Osteocyte (in vitro differentiated cells): ENCODE results near the gene ZSWIM3. TPM values are rescaled to one million over a fixed set of nuclear protein-coding genes. Genes with fewer than 3 reads are reported as not detected.

Experiments
- DNase-seq: peaks from one replicate; pipeline ENCODE4 v3.0.0; 2021; ENCODE audit warnings: mixed read lengths; ENCODE audit not compliant: unreplicated experiment; ENCODE audit errors: extremely low spot score
- H3K27ac Mint-ChIP-seq: one replicate; pipeline ENCODE4 v1.8.0; 2021; ENCODE audit warnings: mild to moderate bottlenecking, mixed read lengths; ENCODE audit not compliant: unreplicated experiment
- H3K27me3 Mint-ChIP-seq: one replicate; pipeline ENCODE4 v1.8.0; 2021; ENCODE audit warnings: mixed read lengths; ENCODE audit not compliant: unreplicated experiment
- H3K36me3 Mint-ChIP-seq: one replicate; pipeline ENCODE4 v1.8.0; 2021; ENCODE audit warnings: mixed read lengths; ENCODE audit not compliant: unreplicated experiment
- H3K4me1 Mint-ChIP-seq: one replicate; pipeline ENCODE4 v1.8.0; 2021; ENCODE audit warnings: mixed read lengths; ENCODE audit not compliant: unreplicated experiment
- H3K4me3 Mint-ChIP-seq: one replicate; pipeline ENCODE4 v1.8.0; 2021; ENCODE audit warnings: mild to moderate bottlenecking, moderate library complexity, mixed read lengths; ENCODE audit not compliant: unreplicated experiment
- H3K9me3 Mint-ChIP-seq: one replicate; pipeline ENCODE4 v1.8.0; 2021; ENCODE audit warnings: mixed read lengths; ENCODE audit not compliant: unreplicated experiment
- total RNA-seq: library from RNA; stranded (reverse); gene quantifications from 2 replicates; pipeline ENCODE4 v1.2.1, GENCODE V29; 2021
- TF ChIP-seq, protein P1 (sequence below): fragments of 200-600 bp; sonication (generic); IDR thresholded peaks from 2 replicates; pipeline ENCODE4 v1.5.0; 2021; ENCODE audit warnings: antibody characterized with exemption, mild to moderate bottlenecking, moderate library complexity

ZSWIM3 gene
- total RNA-seq, 1 donor from 2014 or later, result 3.9 TPM

DNA sequence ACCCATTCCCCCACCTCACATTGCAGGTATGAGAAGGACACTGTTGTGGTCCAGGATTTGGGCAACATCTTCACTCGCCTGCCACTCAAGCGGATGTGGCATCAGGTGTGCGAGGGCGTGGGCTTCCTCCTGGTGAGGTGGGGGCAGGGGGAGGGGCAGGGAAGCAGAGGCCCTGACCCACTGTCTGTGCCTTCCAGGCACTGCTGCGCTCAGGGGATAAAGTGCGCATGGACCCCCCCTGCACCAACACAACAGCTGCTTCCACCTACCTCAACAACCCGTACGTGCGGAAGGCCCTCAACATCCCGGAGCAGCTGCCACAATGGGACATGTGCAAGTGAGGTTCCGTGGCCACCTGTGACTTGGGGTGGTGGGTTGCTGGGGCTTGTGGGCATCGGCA lies 37.4 kb downstream of the ZSWIM3 start:
- Mint-ChIP-seq H3K27me3 (no peaks in the 10 kb centered on the region), H3K27ac (no peak overlapping the region), H3K4me1 (peaks cover 15% of the 10 kb centered on the region), H3K9me3 (no peaks in the 10 kb centered on the region), H3K4me3 (no peak overlapping the region), H3K36me3 (peaks cover 28% of the 10 kb centered on the region)
- TF ChIP-seq, protein P1, sequence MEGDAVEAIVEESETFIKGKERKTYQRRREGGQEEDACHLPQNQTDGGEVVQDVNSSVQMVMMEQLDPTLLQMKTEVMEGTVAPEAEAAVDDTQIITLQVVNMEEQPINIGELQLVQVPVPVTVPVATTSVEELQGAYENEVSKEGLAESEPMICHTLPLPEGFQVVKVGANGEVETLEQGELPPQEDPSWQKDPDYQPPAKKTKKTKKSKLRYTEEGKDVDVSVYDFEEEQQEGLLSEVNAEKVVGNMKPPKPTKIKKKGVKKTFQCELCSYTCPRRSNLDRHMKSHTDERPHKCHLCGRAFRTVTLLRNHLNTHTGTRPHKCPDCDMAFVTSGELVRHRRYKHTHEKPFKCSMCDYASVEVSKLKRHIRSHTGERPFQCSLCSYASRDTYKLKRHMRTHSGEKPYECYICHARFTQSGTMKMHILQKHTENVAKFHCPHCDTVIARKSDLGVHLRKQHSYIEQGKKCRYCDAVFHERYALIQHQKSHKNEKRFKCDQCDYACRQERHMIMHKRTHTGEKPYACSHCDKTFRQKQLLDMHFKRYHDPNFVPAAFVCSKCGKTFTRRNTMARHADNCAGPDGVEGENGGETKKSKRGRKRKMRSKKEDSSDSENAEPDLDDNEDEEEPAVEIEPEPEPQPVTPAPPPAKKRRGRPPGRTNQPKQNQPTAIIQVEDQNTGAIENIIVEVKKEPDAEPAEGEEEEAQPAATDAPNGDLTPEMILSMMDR, result no peak
- no peak for DNase-seq

- peaks cover 12% of the 10 kb centered on the region for H3K4me1 Mint-ChIP-seq
- H3K27me3 Mint-ChIP-seq, result no peaks in the 10 kb centered on the region
- H3K27ac Mint-ChIP-seq, result no peak overlapping the region
- peaks cover 28% of the 10 kb centered on the region for H3K36me3 Mint-ChIP-seq
- TF ChIP-seq, protein P1, result no peak
- H3K4me3 Mint-ChIP-seq, result no peak overlapping the region
- H3K9me3 Mint-ChIP-seq, result no peaks in the 10 kb centered on the region
- no peak for DNase-seq
These were observed 39.3 kb downstream of the ZSWIM3 start for GRCh38 chr20:45896641-45897161.

- Mint-ChIP-seq H3K9me3 (no peaks in the 10 kb centered on the region), H3K36me3 (peaks cover 28% of the 10 kb centered on the region), H3K27ac (no peak overlapping the region), H3K27me3 (no peaks in the 10 kb centered on the region), H3K4me1 (peaks cover 8% of the 10 kb centered on the region), H3K4me3 (no peak overlapping the region)
- DNase-seq, result no peak
- TF ChIP-seq, protein P1, result no peak
These were observed 39.9 kb downstream of the ZSWIM3 start for GRCh38 chr20:45897289-45897688.

DNA sequence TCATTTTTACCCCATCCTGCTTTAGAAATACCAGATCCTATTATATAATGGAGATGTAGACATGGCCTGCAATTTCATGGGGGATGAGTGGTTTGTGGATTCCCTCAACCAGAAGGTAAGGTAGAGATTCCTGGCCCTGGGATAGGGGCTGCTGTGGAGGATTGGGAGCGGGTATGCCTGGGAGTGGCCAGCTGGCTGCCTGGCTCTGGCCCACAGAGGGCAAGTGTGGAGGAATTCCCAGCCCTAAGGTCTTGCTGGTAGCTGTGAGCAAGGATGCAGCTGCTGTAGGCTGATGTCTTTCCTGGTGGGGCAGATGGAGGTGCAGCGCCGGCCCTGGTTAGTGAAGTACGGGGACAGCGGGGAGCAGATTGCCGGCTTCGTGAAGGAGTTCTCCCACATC lies 40.3 kb downstream of the ZSWIM3 start:
- Mint-ChIP-seq H3K27me3 (no peaks in the 10 kb centered on the region), H3K36me3 (peaks cover 28% of the 10 kb centered on the region), H3K4me3 (no peak overlapping the region), H3K27ac (no peak overlapping the region), H3K4me1 (peaks cover 4% of the 10 kb centered on the region), H3K9me3 (no peaks in the 10 kb centered on the region)
- DNase-seq, result no peak
- TF ChIP-seq, protein P1, result no peak

GRCh38 chr20:45898285-45898684 lies 40.9 kb downstream of the ZSWIM3 start:
- Mint-ChIP-seq H3K27me3 (no peaks in the 10 kb centered on the region), H3K4me1 (peaks cover under 1% of the 10 kb centered on the region), H3K36me3 (peaks cover 26% of the 10 kb centered on the region), H3K27ac (no peak overlapping the region), H3K4me3 (no peak overlapping the region), H3K9me3 (no peaks in the 10 kb centered on the region)
- DNase-seq, result no peak
- TF ChIP-seq, protein P1, result no peak
